H9 (cell line): ENCODE results near the gene IFI44. TPM values are rescaled to one million over a fixed set of nuclear protein-coding genes. Genes with fewer than 3 reads are reported as not detected.

Experiments used
- DNase-seq: peaks from one replicate; pipeline ENCODE4 v3.0.0-alpha.2; 2017
- H2AFZ ChIP-seq: one replicate; pipeline ENCODE4 v1.6.1; 2013; ENCODE audit warnings: mild to moderate bottlenecking, low read length, control low read depth, moderate library complexity
- H2AK5ac ChIP-seq: 2 replicates; pipeline ENCODE4 v1.6.1; 2013; ENCODE audit warnings: low read length, control low read depth, mixed read lengths; ENCODE audit not compliant: insufficient read length
- H2BK120ac ChIP-seq: one replicate; pipeline ENCODE4 v1.6.1; 2013; ENCODE audit warnings: low read depth, mild to moderate bottlenecking, low read length, control low read depth, inconsistent platforms; ENCODE audit not compliant: poor library complexity, severe bottlenecking
- H2BK12ac ChIP-seq: 2 replicates; pipeline ENCODE4 v1.6.1; 2013; ENCODE audit warnings: low read length, control low read depth, mixed read lengths, low read depth; ENCODE audit not compliant: insufficient read length
- H2BK15ac ChIP-seq: 2 replicates; pipeline ENCODE4 v1.6.1; 2013; ENCODE audit warnings: low read depth, low read length, control low read depth
- H2BK20ac ChIP-seq: one replicate; pipeline ENCODE4 v1.6.1; 2013; ENCODE audit warnings: low read depth, mild to moderate bottlenecking, low read length, control low read depth, inconsistent platforms; ENCODE audit not compliant: poor library complexity, severe bottlenecking
- H2BK5ac ChIP-seq: 2 replicates; pipeline ENCODE4 v1.6.1; 2013; ENCODE audit warnings: low read length, control low read depth, mixed read lengths; ENCODE audit not compliant: insufficient read length
- H3K14ac ChIP-seq: 2 replicates; pipeline ENCODE4 v1.6.1; 2013; ENCODE audit warnings: low read length, control low read depth; ENCODE audit not compliant: insufficient read depth
- H3K18ac ChIP-seq: 2 replicates; pipeline ENCODE4 v1.6.1; 2013; ENCODE audit warnings: low read depth, mild to moderate bottlenecking, mixed read lengths, low read length, control low read depth; ENCODE audit not compliant: insufficient read length
- H3K23ac ChIP-seq: 2 replicates; pipeline ENCODE4 v1.6.1; 2013; ENCODE audit warnings: low read length, control low read depth, mixed read lengths, low read depth; ENCODE audit not compliant: insufficient read length
- H3K23me2 ChIP-seq: 2 replicates; pipeline ENCODE4 v1.6.1; 2013; ENCODE audit warnings: low read depth, mild to moderate bottlenecking, mixed read lengths, low read length, control low read depth; ENCODE audit not compliant: insufficient read length, poor library complexity, severe bottlenecking
- H3K27ac ChIP-seq: 2 replicates; pipeline ENCODE4 v1.5.1; 2013; ENCODE audit warnings: low read length, control low read depth, mixed read lengths, low read depth; ENCODE audit not compliant: insufficient read length
- H3K27me3 ChIP-seq: 2 replicates; pipeline ENCODE4 v1.6.1; 2013; ENCODE audit warnings: low read length, control low read depth, inconsistent platforms; ENCODE audit not compliant: insufficient read depth
- H3K4ac ChIP-seq: 2 replicates; pipeline ENCODE4 v1.6.1; 2013; ENCODE audit warnings: low read depth, mild to moderate bottlenecking, control low read depth, inconsistent platforms, low read length, moderate library complexity
- H3K4me1 ChIP-seq: 2 replicates; pipeline ENCODE4 v1.6.1; 2013; ENCODE audit warnings: low read length, control low read depth, inconsistent platforms; ENCODE audit not compliant: insufficient read depth
- H3K4me2 ChIP-seq: 2 replicates; pipeline ENCODE4 v1.6.1; 2013; ENCODE audit warnings: low read length, control low read depth, mixed read lengths; ENCODE audit not compliant: insufficient read length, insufficient read depth
- H3K56ac ChIP-seq: 2 replicates; pipeline ENCODE4 v1.6.1; 2013; ENCODE audit warnings: low read depth, mild to moderate bottlenecking, mixed read lengths, low read length, control low read depth; ENCODE audit not compliant: insufficient read length
- H3K79me1 ChIP-seq: 2 replicates; pipeline ENCODE4 v1.6.1; 2013; ENCODE audit warnings: low read depth, mild to moderate bottlenecking, moderate library complexity, low read length, control low read depth, inconsistent platforms; ENCODE audit not compliant: insufficient read depth, poor library complexity, severe bottlenecking
- H3K79me2 ChIP-seq: 2 replicates; pipeline ENCODE4 v1.6.1; 2013; ENCODE audit warnings: low read length, control low read depth, inconsistent platforms; ENCODE audit not compliant: insufficient read depth
- H3K9ac ChIP-seq: 2 replicates; pipeline ENCODE4 v1.6.1; 2013; ENCODE audit warnings: low read length, control low read depth, mixed read lengths; ENCODE audit not compliant: insufficient read length; ENCODE audit errors: extremely low read depth
- H3K9me3 ChIP-seq: one replicate; pipeline ENCODE4 v1.6.1; 2013; ENCODE audit warnings: low read depth, low read length, inconsistent platforms; ENCODE audit not compliant: control insufficient read depth
- H3T11ph ChIP-seq: one replicate; pipeline ENCODE4 v1.6.1; 2013; ENCODE audit warnings: mild to moderate bottlenecking, low read length, control low read depth, inconsistent platforms
- H4K20me1 ChIP-seq: one replicate; pipeline ENCODE4 v1.6.1; 2013; ENCODE audit not compliant: control insufficient read depth, insufficient read length, insufficient read depth
- H4K5ac ChIP-seq: 2 replicates; pipeline ENCODE4 v1.6.1; 2013; ENCODE audit warnings: low read depth, mild to moderate bottlenecking, mixed read lengths, low read length, control low read depth; ENCODE audit not compliant: insufficient read length
- H4K8ac ChIP-seq: replicated peaks from 2 replicates; pipeline ENCODE4 v1.6.1; 2013; ENCODE audit warnings: low read length, control low read depth, mixed read lengths, low read depth; ENCODE audit not compliant: insufficient read length
- H4K91ac ChIP-seq: 2 replicates; pipeline ENCODE4 v1.6.1; 2013; ENCODE audit warnings: low read depth, mild to moderate bottlenecking, moderate library complexity, mixed read lengths, low read length, control low read depth; ENCODE audit not compliant: insufficient read length
- H3K27ac Mint-ChIP-seq, 3 experiments: 2 replicates in 2 of 3; 3 replicates in 1 of 3; pipeline ENCODE4 v1.8.0; 2020 to 2021; ENCODE audit warnings: mixed read lengths in 3 of 3, mild to moderate bottlenecking in 1 of 3, moderate library complexity in 1 of 3
- H3K27me3 Mint-ChIP-seq: 2 replicates; pipeline ENCODE4 v1.8.0; 2021; ENCODE audit warnings: low read depth, mild to moderate bottlenecking, moderate library complexity, mixed read lengths
- H3K36me3 Mint-ChIP-seq, 3 experiments: 2 replicates in 2 of 3; 3 replicates in 1 of 3; pipeline ENCODE4 v1.8.0; 2020 to 2021; ENCODE audit warnings: low read depth in 3 of 3, mixed read lengths in 3 of 3; ENCODE audit not compliant: insufficient read depth in 1 of 3
- H3K4me1 Mint-ChIP-seq, 2 experiments: 2 replicates each; pipeline ENCODE4 v1.8.0; 2020; ENCODE audit warnings: mixed read lengths in 2 of 2
- H3K4me3 Mint-ChIP-seq, 2 experiments: 2 replicates in 1 of 2; 3 replicates in 1 of 2; pipeline ENCODE4 v1.8.0; 2020 to 2021; ENCODE audit warnings: mild to moderate bottlenecking in 2 of 2, mixed read lengths in 2 of 2, moderate library complexity in 1 of 2
- H3K9me3 Mint-ChIP-seq, 2 experiments: 2 replicates in 1 of 2; 3 replicates in 1 of 2; pipeline ENCODE4 v1.8.0; 2020; ENCODE audit warnings: mild to moderate bottlenecking in 2 of 2, mixed read lengths in 2 of 2, moderate library complexity in 1 of 2
- WGBS: extraction: QIAGEN DNeasy Blood & Tissue Kit; methylation state at CpG from one replicate; pipeline ENCODE4 v1.1.7; 2013; ENCODE audit warnings: missing lambda C conversion rate, low lambda C conversion rate, mixed read lengths; ENCODE audit not compliant: insufficient read length; ENCODE audit errors: extremely low coverage; 5-methylcytosine and 5-hydroxymethylcytosine counted together
- total RNA-seq: library from RNA; stranded (reverse); gene quantifications from 2 replicates; pipeline ENCODE4 v1.2.1, GENCODE V29; 2021
- TF ChIP-seq, protein P1 (sequence below): fragments of 200-600 bp; sonication (generic); conservative IDR thresholded peaks from 3 replicates; pipeline ENCODE4 v1.8.0; 2021; ENCODE audit warnings: antibody characterized with exemption, mild to moderate bottlenecking

The IFI44 gene
- total RNA-seq, 1 experiment from 2014 or later: not detected

DNA sequence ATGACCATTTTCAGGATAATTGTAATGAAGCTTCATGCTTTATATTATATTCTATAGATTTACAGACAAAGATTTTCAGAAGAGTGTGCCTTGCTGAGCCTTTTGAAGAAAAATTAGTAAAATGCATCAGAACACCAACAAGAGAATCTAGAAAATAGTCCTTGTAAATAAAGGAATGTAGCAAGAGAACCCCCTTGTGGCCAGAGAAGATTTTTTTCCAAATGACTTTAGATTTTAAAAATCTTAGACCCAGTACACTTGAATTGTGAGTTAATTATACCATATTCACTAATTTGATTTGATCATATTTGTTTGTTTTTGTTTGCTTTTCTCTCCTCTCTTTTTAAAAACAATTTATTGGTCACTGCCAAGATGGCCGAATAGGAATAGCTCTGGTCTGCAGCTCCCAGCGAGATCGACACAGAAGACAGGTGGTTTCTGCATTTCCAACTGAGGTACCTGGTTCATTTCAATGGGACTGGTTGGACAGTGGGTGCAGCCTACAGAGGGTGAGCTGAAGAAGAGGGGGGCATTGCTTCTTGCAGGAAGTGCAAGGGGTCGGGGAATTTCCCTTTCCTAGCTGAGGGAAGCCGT is 42.2 kb upstream of the IFI44 start:
- Histone ChIP-seq H3T11ph (no peak overlapping the region), H3K4me2 (no peak overlapping the region), H2BK15ac (no peak overlapping the region), H2AFZ (no peak overlapping the region), H3K4ac (no peak overlapping the region), H2BK20ac (no peak overlapping the region), H4K8ac (no peak overlapping the region), H4K91ac (no peak overlapping the region), H2AK5ac (no peak overlapping the region), H2BK12ac (no peak overlapping the region), H3K14ac (no peak overlapping the region), H3K79me2 (no peaks in the 10 kb centered on the region), H2BK5ac (no peak overlapping the region), H4K5ac (no peak overlapping the region), H3K27ac (no peak overlapping the region), H3K56ac (no peak overlapping the region), H3K23ac (no peak overlapping the region), H3K4me1 (no peaks in the 10 kb centered on the region), H4K20me1 (no peaks in the 10 kb centered on the region), H3K9ac (no peak overlapping the region), H3K9me3 (no peaks in the 10 kb centered on the region), H3K18ac (no peak overlapping the region), H3K79me1 (no peaks in the 10 kb centered on the region), H2BK120ac (no peak overlapping the region), H3K27me3 (no peaks in the 10 kb centered on the region), H3K23me2 (no peaks in the 10 kb centered on the region)
- DNase-seq: no peak
- Mint-ChIP-seq H3K9me3 (no peaks in the 10 kb centered on the region; a peak in 1 of 5 replicates), H3K4me3 (no peak overlapping the region), H3K4me1 (no peaks in the 10 kb centered on the region; a peak in 1 of 4 replicates), H3K27me3 (peaks cover 21% of the 10 kb centered on the region), H3K36me3 (no peaks in the 10 kb centered on the region), H3K27ac (no peak overlapping the region; a peak in 1 of 7 replicates)
- no CpG with 5 or more reads among the region's 5 CpGs for WGBS
- TF ChIP-seq, protein P1, sequence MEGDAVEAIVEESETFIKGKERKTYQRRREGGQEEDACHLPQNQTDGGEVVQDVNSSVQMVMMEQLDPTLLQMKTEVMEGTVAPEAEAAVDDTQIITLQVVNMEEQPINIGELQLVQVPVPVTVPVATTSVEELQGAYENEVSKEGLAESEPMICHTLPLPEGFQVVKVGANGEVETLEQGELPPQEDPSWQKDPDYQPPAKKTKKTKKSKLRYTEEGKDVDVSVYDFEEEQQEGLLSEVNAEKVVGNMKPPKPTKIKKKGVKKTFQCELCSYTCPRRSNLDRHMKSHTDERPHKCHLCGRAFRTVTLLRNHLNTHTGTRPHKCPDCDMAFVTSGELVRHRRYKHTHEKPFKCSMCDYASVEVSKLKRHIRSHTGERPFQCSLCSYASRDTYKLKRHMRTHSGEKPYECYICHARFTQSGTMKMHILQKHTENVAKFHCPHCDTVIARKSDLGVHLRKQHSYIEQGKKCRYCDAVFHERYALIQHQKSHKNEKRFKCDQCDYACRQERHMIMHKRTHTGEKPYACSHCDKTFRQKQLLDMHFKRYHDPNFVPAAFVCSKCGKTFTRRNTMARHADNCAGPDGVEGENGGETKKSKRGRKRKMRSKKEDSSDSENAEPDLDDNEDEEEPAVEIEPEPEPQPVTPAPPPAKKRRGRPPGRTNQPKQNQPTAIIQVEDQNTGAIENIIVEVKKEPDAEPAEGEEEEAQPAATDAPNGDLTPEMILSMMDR: peak; percentile 75
